Stimulated activated CD4-positive, alpha-beta T cell treated with anti-CD3 and anti-CD28 coated beads, Interleukin-12 subunit alpha, Interleukin-12 subunit beta, amount 100 ng/mL, for 4 hours (primary cell): ENCODE results near the gene GPHN.
"Not testable (repeated sequence)": the region's sequence is repeated elsewhere in the genome, so short reads cannot be mapped to it uniquely, and the experiment has no call there.

Experiments
- DNase-seq: peaks from one replicate; pipeline ENCODE4 v3.0.0-alpha.2; 2020

Gene GPHN

GRCh38 chr14:66815687-66816086 lies 307.7 kb downstream of the GPHN start:
- no peak for DNase-seq

- DNase-seq: no peak
Measured at GRCh38 chr14:66824251-66824650, 316.3 kb downstream of the GPHN start.

DNA sequence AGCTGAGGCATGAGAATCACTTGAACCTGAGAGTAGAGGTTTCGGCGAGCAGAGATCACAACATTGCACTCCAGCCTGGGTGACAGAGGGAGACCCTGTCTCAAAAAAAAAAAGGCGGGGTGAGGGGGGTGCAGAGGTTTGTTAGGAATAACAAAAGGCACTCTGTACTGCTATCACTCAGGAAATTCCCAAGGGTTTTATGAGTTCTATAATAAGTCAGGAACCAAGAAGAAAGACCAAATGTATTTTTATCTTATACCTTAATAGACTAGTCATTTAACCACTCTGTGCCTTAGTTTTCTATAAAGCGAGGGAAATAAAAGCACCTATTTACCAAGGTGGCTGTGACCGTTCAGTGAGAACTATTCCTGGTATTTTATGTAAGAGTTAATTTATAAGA lies 319.2 kb downstream of the GPHN start:
- no peak for DNase-seq

DNA sequence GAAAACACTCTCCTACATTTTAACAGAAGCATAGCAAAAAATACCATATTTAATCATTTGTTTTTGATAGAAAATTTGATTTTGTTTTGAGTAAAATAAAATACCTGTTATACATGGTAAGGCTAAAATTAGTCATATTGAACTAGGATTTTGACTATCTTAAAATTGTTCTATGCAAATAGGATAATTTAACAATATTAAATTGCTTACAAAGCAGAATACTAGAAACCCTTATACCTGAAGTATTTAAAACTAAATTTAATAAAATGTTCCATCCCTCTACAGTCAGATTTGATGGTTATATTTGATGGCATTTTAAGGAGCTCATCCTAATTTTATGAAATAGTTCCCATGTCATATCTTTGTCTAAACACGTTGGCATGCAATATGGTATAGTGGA lies 323.2 kb downstream of the GPHN start:
- no peak for DNase-seq

GRCh38 chr14:66833816-66834215 lies 325.9 kb downstream of the GPHN start:
- DNase-seq: no peak

GRCh38 chr14:66837436-66837835 lies 329.5 kb downstream of the GPHN start:
- DNase-seq: not testable (repeated sequence)

DNA sequence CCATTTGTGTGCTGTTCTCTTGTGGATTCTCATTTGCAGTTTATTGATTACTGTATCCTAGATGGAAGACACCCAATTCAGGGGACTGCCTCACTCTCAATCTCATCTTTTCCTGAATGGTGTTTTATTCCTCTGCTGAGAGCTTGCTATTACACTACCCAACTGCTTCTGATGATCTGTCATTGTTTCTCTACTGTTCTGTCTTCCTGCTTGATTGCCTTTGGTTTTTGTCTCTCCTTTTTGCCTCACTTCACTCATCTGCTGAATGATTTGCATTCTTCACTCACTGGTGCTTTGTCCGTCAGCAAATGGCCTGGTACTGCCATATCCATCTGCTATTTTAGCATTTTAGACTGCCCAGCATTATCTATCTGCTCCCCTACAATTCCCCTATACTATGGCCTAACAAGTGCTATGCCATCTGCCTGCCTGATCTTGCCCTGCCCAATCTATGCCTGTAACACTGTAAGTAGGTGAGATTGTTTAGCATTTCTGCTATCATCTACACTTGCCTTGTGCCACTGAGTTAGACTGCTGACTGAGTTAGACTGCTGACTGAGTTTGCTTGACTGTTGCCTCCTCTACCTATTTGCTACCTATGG lies 335.1 kb downstream of the GPHN start:
- DNase-seq: no peak

GRCh38 chr14:66850258-66850888 lies 342.4 kb downstream of the GPHN start:
- no peak for DNase-seq

GRCh38 chr14:66853311-66853710 lies 345.4 kb downstream of the GPHN start:
- DNase-seq: no peak

DNA sequence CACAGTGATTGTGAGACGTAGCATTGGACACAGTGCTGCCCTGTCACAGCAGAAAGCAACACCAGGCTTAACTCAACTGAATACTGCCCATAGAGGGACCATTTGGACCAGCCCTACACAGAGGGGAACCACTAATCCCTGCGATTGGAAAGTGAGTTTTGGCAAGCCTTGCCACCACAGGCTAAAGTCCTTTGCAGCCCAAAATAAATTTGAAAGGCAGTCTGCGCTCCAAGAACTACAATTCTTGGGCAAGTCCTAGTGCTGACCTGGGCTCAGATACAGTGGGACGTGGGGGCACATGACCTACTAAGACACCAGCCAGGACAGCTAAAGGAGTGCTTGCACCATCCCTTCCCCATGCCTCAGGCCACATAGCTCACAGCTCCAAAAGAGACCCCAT lies 349.9 kb downstream of the GPHN start:
- DNase-seq: no peak

- DNase-seq: no peak
Measured at GRCh38 chr14:66859063-66859671, 351.2 kb downstream of the GPHN start.

DNA sequence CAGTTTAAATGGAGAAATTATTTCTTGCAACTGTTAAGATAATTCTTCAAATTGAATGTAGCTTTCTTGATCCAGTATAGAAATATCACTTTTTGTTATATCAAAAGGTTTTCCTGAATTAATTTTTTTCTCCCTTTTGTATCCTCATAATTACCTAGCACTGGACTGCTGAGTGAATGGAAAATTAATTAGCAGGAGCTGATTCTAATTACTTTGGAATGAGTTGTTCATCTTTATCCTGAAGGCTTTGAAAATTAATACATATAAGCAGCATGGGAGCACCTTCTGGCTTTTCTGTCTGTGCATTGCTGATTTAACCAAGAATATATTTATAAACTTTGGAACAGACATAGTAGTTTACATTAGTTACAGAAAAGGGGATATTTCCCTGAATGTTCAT lies 373.6 kb downstream of the GPHN start:
- no peak for DNase-seq

DNA sequence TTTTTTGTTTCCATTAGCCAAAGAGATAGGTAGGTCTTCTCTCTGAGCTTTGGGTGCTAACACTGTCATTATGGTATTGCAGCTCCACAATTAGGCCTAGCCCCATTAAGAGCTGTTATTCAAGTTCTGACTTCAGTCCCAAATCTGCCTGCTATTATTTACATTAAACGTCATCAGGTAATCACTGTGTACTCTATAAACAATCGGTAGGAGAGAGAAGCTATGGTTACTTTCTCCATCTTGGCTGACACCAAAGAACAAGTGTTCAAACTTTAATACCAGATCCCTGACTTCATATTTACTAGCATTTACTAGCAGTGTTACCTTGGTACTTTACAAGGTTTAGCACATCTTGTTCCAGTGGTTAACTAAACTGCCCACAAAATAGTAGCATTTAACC lies 376.2 kb downstream of the GPHN start:
- no peak for DNase-seq

- no peak for DNase-seq
Measured at GRCh38 chr14:66900719-66901118, 392.8 kb downstream of the GPHN start.

DNA sequence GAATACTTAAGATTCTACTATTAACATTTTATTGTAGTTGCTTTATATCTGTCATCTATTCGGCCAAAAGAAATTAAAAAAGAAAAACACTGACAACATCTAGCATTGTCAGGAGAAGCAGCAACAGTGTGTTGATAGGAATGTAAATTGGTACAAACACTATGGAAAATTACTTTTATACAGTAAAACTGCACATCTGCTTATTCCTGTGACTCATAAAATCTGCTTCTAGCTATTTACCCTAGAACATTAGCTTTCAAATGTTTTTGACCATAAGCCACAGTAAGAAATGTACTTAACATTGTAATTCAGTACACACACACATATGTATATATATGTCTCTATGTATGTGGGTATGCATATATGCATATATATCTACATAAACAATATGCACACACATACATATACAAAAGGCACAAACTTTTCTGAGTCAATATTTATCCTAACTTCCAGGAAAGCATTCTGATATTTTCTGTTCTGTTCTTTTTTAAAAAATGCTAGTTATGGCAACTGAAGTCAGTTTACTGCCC lies 402.4 kb downstream of the GPHN start:
- DNase-seq: no peak

GRCh38 chr14:66916421-66916820 lies 408.5 kb downstream of the GPHN start:
- DNase-seq: no peak

GRCh38 chr14:66918527-66918926 lies 410.6 kb downstream of the GPHN start:
- no peak for DNase-seq

DNA sequence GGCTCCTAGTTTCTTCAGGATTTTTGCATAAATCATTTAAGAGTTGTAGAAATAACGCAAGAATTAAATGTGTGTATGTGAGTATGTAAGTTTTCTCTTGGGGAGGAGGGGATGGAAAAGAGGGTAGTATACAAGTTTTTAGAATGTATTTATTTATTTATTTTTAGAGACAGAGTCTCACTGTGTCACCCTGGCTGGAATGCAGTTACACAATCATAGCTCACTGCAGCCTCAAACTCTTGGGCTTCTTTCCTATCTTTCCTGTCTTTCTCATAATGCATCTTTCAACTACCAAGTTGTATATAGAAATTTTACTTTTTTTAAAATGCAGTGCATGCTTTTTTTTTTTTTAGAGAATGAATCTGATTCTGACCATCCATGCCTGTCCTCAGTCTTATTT lies 412.2 kb downstream of the GPHN start:
- DNase-seq: no peak

GRCh38 chr14:66923251-66923650 lies 415.3 kb downstream of the GPHN start:
- no peak for DNase-seq

DNA sequence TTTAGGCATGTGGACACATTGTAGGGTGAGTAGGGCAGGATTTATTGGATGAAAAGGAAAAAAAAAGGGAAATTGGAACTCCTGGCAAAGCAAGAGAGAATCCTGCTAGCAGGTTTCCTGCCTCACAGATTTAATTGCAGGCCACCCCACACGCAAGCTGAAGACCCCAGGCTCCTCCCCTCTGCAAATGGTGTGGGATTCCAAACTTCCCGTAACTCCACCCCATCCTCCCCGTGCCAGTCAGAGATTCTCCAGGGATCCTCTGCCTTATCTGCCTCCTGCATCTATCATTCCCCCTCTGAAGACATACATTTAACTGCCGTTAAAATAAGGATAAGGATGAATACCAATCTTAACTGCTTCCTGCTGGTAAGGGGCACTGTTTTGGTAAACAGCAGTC lies 431.5 kb downstream of the GPHN start:
- no peak for DNase-seq

DNA sequence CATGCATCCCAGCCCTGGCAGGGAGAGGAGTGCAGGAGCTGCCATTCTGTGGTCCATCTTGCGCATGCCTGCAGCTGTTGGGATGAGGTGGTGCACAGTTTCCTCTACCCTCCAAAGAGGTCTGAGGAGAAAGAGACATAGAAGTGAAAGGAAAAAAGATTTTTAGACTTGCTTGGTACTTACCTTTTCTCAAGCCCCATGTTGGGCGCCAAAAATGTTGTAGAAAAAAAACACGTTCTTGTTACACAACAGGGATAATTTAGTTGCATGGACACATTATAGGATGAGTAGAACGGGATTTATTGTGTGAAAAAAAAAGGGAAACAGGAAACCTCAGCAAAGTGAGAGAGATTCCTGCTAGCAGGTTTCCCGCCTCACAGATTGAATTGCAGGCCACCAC lies 436.9 kb downstream of the GPHN start:
- no peak for DNase-seq

DNA sequence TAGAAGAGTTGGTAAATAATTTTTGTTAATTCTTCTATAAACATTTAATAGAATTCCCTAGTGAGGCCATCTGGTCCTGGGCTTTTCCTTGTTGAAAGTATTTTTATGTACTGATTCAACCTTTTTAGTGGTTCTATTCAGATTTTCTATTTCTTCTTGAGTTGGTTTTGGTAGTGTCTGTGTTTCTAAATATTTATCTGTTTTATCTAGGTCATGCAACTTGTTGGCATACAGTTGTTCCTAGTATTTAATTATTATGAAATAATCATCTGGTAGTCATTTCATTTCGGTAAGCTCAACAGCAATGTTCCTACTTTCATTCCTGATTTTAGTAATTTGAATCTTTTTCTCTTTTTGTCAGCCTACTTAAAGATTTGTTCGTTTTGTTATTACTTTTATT lies 447.2 kb downstream of the GPHN start:
- no peak for DNase-seq

- DNase-seq: no peak
Measured at GRCh38 chr14:66959437-66960050, 451.6 kb downstream of the GPHN start.

- DNase-seq: no peak
Measured at GRCh38 chr14:66965831-66966230, 457.9 kb downstream of the GPHN start.
